GM23248 (cell line): Measurements from ENCODE around the gene ATP6V0C.
"Not testable (repeated sequence)": the region's sequence is repeated elsewhere in the genome, so short reads cannot be mapped to it uniquely, and the experiment has no call there.

Source experiments
- EZH2 ChIP-seq: fragments of 200-600 bp; sonication (generic); IDR thresholded peaks from 2 replicates; pipeline ENCODE4 v1.6.1; 2018; ENCODE audit warnings: antibody characterized with exemption, mild to moderate bottlenecking; ENCODE audit not compliant: insufficient read depth, poor library complexity, severe bottlenecking
- EZH2phosphoT487 ChIP-seq: fragments of 200-600 bp; sonication (generic); IDR thresholded peaks from 2 replicates; pipeline ENCODE4 v1.6.1; 2018; ENCODE audit warnings: antibody characterized with exemption, moderate library complexity, mild to moderate bottlenecking, low read depth; ENCODE audit not compliant: insufficient read depth

- not testable (repeated sequence) for TF ChIP-seq EZH2phosphoT487, EZH2
Measured at GRCh38 chr16:2567506-2567905, 53.8 kb downstream of the ATP6V0C start.
